HG03565 (cell line): ENCODE data around the gene C1orf210.

Experiments
- ATAC-seq: cut with Tn5 transposase; IDR thresholded peaks from one replicate; pipeline ENCODE4 v1.9.1; 2021; ENCODE audit warnings: mild to moderate bottlenecking, moderate library complexity; ENCODE audit not compliant: unreplicated experiment

The C1orf210 gene

GRCh38 chr1:43275826-43276620 is 9.4 kb downstream of the C1orf210 start:
- no peak for ATAC-seq

DNA sequence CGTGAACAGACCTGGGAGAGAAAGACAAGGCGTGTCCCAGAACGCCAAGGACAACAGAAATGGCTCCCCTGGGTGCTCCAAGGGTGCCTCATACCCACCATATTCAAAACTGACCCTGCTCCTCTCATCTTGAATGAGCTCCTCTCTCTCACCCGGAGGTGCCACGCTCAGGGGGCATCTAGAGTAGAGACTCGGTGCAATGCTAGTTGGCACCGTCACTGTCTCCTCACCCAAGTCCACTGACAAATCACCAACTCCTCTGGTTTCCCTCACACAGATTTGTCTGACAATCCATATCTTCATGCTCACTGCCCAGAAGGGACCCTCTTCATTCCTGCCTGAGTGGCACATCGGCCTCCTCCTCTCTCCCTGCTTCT is 10.6 kb downstream of the C1orf210 start:
- no peak for ATAC-seq

GRCh38 chr1:43274125-43274803 is 11.1 kb downstream of the C1orf210 start:
- no peak for ATAC-seq

GRCh38 chr1:43273708-43274107 is 11.7 kb downstream of the C1orf210 start:
- ATAC-seq, result no peak

GRCh38 chr1:43272576-43273571 is 12.5 kb downstream of the C1orf210 start:
- no peak for ATAC-seq

GRCh38 chr1:43272161-43272560 is 13.2 kb downstream of the C1orf210 start:
- ATAC-seq, result no peak

DNA sequence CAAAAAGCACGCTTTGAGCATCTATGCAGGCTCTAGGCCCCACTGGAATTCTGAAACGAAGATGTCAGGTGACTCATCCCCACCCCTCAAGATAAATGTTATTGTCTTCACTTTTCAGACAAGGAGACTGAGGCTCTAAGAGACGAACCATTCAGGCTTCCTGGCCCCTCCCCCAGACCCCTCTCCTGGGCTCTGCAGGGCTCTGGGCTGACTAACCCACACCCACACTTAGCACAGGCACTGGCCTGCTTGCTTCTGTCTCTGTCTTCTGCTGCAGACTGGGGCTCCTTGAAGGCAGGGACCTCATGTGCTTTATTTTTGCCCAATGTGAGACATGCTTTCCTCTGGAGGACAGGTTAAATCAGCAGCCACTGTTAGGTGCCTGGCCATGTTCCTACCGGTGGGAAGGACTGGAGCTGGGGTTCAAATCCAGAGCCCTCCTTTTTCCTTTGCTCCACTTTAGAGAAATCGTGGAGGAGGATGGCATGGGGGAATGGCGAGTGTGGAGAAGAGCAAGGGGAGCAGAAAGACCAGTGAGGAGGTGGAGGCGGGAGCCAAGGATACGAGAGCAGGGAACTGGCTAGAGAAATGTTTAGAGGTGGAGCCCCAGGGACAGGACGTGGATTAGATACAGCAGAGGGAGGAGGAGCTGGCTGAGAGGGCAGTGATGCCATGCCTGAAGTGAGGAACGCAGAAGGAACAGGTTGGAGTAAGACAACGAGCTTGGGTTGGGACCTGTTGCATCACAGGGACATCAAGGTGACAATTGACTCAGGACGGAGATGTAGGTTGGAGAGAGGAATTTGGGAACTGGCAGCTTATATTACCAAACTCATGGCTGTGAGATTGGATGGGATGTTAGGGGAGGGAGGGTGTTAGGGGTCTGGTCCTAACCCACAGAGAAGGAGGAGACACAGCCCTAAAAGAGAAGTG is 13.9 kb downstream of the C1orf210 start:
- no peak for ATAC-seq

GRCh38 chr1:43270421-43271095 is 14.8 kb downstream of the C1orf210 start:
- no peak for ATAC-seq

DNA sequence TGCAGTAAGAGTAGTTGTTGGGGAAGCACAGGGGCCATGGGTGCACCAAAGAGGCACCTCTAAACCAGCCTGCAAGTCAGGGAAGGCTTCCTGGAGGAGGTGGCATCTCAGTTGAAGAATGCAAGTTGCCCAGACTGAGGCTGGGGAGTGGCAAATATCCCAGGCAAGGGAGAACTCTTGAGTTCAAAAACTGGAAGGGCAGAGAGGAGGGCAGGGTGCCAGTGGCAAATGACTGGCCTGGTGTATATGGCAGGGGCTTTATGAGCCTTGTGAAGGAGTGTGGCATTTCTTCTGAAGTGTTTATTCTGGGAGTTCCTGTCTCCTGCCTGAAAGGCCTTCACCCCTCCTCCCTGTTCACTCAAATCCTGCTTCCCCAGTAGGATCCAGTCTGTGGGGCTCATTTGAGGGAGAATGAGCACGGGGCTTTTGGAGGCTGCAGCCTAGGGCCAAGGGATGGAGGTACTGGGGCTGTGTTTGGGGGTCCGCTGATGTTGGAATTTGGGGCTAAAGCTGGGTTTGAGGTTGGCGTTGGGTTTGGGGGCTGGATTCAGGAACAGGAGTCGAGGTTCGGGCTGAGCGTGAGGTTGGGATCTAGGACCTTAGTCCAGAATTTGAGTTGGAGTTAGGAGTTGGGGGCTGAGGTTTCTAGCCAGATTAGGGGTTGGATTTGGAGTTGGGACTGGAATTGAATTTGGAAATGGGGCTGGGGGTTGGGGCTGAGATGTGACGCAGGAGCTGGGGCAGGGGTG is 15.6 kb downstream of the C1orf210 start, which contains the start of gene TMEM125:
TMEM125 (plus strand) TSS at position 357 of the 749 bp plus-strand sequence. CDS start 2,740 bp downstream, outside the sequence.
- no peak for ATAC-seq

- ATAC-seq, result no peak
Measured at GRCh38 chr1:43267818-43268425, 17.5 kb downstream of the C1orf210 start.

DNA sequence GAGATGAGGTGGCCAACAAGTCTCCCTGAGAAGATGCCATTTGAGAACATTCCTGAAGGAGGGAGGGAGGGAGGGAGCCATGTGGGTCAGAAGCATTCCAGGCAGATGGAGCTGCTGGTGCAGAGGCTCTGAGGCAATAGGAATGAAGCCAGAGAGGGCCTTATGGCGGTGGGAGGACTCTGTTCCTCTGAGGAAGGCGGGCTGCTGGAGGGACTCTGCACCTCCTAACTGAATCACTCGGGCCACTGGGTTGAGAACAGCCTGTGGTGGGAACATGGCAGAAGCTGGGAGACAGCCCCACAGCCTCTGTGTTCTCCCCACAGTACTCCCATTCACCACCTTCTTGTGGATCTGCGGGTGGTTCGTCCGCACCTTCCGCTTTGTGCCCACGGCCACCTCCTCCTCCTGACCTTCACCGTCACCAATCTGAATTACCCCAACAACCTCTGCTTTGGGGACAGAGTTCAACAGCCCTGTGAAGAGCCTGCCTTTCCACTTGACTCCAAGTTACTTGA is 18.0 kb downstream of the C1orf210 start:
- no peak for ATAC-seq

- ATAC-seq, result no peak
Measured at GRCh38 chr1:43266881-43267280, 18.5 kb downstream of the C1orf210 start.

GRCh38 chr1:43265431-43265830 is 19.9 kb downstream of the C1orf210 start:
- ATAC-seq, result no peak

DNA sequence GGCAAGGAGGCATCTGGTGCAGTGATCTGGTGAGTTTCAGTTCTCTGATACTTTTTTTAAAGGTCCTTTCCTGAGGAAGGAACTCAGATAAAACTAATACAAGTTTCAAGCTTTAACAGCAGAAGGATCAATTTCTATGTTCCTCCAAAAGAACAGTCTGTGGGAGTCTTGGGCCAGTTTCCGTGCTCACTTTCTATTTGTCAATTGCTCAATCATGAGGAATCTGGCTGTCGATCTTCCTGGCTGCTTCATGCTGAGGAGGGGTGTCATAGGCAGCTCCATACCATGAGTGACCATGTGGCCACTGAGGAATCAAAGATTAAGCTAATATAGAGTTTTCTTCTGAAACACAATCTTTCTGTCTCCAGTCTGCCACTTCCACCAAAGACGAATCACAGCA is 27.0 kb downstream of the C1orf210 start:
- ATAC-seq, result no peak

GRCh38 chr1:43256675-43257570 is 28.5 kb downstream of the C1orf210 start:
- no peak for ATAC-seq

GRCh38 chr1:43255438-43256210 is 29.8 kb downstream of the C1orf210 start:
- ATAC-seq, result no peak
